Thyroid gland (tissue), 4 donors: ENCODE measurements around the gene PRSS50. TPM values are rescaled to one million over a fixed set of nuclear protein-coding genes. Genes with fewer than 3 reads are reported as not detected.

ENCODE experiments used
- DNase-seq, 2 donors: peaks; one replicate each; pipeline ENCODE4 v3.0.0-alpha.2; 2019
- H3K27ac ChIP-seq, 3 donors: fragments of 200-600 bp; sonication (generic); 1 replicate in 2 of 3; 2 replicates in 1 of 3; pipeline ENCODE4 v1.5.1; 2016 to 2019; ENCODE audit warnings: mild to moderate bottlenecking in 1 of 3, moderate library complexity in 1 of 3
- H3K27me3 ChIP-seq: fragments of 200-600 bp; sonication (generic); one replicate; pipeline ENCODE4 v1.5.1; 2019
- H3K36me3 ChIP-seq, 2 donors: fragments of 200-600 bp; sonication (generic); one replicate each; pipeline ENCODE4 v1.5.1; 2016 to 2019
- H3K4me1 ChIP-seq, 2 donors: fragments of 200-600 bp; sonication (generic); one replicate each; pipeline ENCODE4 v1.5.1; 2017 to 2019
- H3K4me3 ChIP-seq, 3 donors: fragments of 200-600 bp; sonication (generic); replicated peaks in 1 of 3; 1 replicate in 2 of 3; 2 replicates in 1 of 3; pipeline ENCODE4 v1.5.1; 2016; ENCODE audit warnings: mild to moderate bottlenecking in 1 of 3
- H3K9me3 ChIP-seq: fragments of 200-600 bp; sonication (generic); one replicate; pipeline ENCODE4 v1.5.1; 2017
- POLR2A ChIP-seq, 2 donors: fragments of 450-650 bp; IDR thresholded peaks; one replicate each; pipeline ENCODE4 v1.6.1; 2017; ENCODE audit warnings: antibody characterized with exemption in 2 of 2, mild to moderate bottlenecking in 2 of 2, moderate library complexity in 1 of 2
- WGBS, 2 donors: methylation state at CpG; one replicate each; pipeline ENCODE4 v1.1.5; 2017; 5-methylcytosine and 5-hydroxymethylcytosine counted together
- intact Hi-C: fragments of 100-400 bp; cut with DNase I; formaldehyde crosslinking; loops from one replicate; pipeline ENCODE4 v1.15.1; 2023
- total RNA-seq, 4 donors: library from RNA; depleted of rRNA; stranded (reverse); fragments of >200 nt; gene quantifications; one replicate each; pipeline ENCODE4 v1.2.3, GENCODE V29; 2016
- TF ChIP-seq, protein P1 (sequence below), 6 experiments: fragments of 200-600 bp in 3 of 6; fragments of 450-650 bp in 3 of 6; sonication (generic) in 3 of 6; IDR thresholded peaks; one replicate each; pipeline ENCODE4 v1.5.1; 2016 to 2019; ENCODE audit warnings: antibody characterized with exemption in 6 of 6, mild to moderate bottlenecking in 2 of 6, inconsistent platforms in 1 of 6, moderate library complexity in 1 of 6

PRSS50 gene
- total RNA-seq, 4 donors from 2014 or later: 1.7 to 6.0 (median 3.6) TPM

DNA sequence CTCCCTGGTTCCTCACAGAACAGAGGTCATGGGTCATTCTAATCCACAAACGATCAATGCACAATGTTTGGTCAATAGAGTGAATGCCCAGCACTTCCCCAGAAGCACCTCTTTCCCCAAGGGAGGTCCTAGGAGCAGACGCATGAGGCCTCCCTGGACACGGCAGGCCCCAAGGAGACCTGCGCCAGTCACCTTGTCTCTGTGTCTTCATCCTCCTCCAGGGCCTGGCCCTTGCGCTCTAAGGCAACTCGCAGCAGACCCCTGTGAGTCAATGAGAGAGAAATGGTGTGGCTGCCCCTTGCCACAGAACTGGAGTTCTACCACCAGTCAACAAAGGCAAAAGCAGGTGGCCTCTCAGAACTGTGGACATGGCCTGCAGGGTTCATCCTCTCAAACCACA is 42.2 kb downstream of the PRSS50 start:
- Histone ChIP-seq H3K36me3 (peaks cover 0 to 18% of the 10 kb centered on the region in 2 donors), H3K27ac (no peak overlapping the region), H3K9me3 (no peaks in the 10 kb centered on the region), H3K27me3 (no peaks in the 10 kb centered on the region), H3K4me3 (no peak overlapping the region), H3K4me1 (peaks cover 15 to 21% of the 10 kb centered on the region in 2 donors)
- WGBS, 2 donors: 92 to 96% methylated on average over 4 to 6 of the region's 6 CpGs
- intact Hi-C loops: no loop called here
- no peak for TF ChIP-seq POLR2A (IDR thresholded peaks at IDR 0.05)
- TF ChIP-seq, protein P1, sequence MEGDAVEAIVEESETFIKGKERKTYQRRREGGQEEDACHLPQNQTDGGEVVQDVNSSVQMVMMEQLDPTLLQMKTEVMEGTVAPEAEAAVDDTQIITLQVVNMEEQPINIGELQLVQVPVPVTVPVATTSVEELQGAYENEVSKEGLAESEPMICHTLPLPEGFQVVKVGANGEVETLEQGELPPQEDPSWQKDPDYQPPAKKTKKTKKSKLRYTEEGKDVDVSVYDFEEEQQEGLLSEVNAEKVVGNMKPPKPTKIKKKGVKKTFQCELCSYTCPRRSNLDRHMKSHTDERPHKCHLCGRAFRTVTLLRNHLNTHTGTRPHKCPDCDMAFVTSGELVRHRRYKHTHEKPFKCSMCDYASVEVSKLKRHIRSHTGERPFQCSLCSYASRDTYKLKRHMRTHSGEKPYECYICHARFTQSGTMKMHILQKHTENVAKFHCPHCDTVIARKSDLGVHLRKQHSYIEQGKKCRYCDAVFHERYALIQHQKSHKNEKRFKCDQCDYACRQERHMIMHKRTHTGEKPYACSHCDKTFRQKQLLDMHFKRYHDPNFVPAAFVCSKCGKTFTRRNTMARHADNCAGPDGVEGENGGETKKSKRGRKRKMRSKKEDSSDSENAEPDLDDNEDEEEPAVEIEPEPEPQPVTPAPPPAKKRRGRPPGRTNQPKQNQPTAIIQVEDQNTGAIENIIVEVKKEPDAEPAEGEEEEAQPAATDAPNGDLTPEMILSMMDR (IDR thresholded peaks at IDR 0.05): no peak
- no peak for DNase-seq

DNA sequence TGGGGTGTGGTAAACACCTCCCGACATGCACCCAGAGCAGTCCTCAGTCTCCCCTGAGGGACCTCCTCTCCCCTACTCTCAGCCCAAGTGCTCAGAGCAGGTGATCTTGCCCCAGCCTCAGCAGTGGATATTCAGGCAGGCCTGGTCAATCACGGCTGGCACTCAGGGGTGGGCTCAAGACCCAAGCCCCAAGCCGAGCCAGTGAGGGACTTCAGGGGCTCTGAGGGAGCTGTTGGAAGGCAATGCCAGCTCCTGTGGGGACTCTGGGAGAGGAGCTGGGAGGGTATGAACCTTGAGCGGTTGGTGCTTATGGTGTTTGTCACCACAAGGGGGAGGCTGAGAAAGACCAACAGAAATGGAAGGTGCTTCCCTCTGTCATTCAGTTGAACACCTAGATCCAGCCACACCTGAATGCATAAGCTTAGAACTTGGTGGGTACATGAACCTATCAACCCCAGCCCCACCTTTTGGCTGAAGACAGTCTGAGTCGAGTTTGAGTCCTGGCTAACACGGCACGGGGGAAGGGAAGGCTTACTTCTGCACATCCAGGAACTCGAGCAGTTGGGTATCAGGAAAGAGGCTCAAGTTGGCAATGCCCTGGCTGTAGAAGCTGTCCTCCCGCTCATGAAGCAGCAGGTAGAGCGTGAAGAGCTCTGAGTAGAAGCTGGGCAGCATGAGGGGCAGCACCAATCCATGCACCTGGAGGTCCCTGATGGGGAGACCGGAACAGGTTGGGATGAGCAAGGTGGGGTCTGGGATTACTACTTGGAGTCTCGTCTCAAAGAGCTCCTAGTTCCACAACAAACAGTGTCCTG is 43.4 kb downstream of the PRSS50 start:
- 95 to 97% methylated on average over 10 to 11 of the region's 12 CpGs for WGBS, 2 donors
- H3K4me1 ChIP-seq: peaks cover 4 to 9% of the 10 kb centered on the region in 2 donors
- no peak for TF ChIP-seq POLR2A (IDR thresholded peaks at IDR 0.05)
- TF ChIP-seq, protein P1 (IDR thresholded peaks at IDR 0.05): no peak
- H3K27me3 ChIP-seq: no peaks in the 10 kb centered on the region
- DNase-seq: no peak
- intact Hi-C loops: no loop called here
- no peak overlapping the region for H3K4me3 ChIP-seq
- H3K36me3 ChIP-seq: peaks cover 0 to 18% of the 10 kb centered on the region in 2 donors
- no peaks in the 10 kb centered on the region for H3K9me3 ChIP-seq
- H3K27ac ChIP-seq: no peak overlapping the region

DNA sequence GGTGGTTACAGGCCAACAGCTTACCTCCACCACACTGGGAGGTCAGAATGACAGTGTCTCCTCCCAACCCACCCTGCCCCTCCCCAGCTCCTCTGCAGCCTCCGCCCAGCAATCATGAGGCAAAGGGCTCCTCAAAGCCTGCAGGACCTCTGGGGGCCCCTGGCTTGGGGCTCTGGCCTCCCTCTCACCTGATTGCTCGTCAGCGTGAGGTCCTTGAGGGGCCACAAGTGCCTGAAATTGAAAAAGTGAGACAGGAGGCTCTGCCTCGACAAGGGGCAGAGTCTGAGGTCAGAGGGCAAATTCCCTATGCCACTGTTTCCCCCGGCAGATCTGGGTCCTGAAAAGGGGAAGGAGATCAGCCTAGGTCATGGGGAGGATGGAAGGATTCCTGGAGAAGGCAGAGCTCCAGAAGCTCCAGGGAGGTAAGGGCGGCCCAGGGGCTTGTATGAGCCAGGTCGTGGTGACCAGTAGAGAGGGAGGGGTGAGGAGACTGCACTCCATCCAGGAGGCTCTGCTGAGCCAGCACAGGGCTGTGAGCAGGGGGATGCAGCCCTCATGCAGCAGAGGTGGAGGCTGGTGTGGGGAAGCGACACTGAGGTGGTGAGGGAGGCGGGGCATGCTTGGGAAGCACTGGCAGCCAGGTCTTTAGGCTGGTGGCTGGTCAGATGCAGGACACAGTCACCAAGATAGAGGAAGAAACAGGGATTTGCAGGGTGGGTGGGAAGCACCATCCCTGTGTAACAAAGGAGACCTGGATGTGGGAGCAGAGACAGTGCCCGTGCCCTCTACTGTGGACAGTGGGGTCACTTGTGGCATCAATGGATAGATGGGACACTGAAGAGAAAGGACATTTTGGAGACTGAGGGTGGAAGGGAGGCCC is 44.3 kb downstream of the PRSS50 start:
- H3K27ac ChIP-seq: no peak overlapping the region
- WGBS, 2 donors: 92% methylated on average over 9 to 10 of the region's 10 CpGs
- TF ChIP-seq, protein P1 (IDR thresholded peaks at IDR 0.05): no peak
- no peak for TF ChIP-seq POLR2A (IDR thresholded peaks at IDR 0.05)
- H3K4me1 ChIP-seq: peaks cover 0 to 3% of the 10 kb centered on the region in 2 donors
- H3K4me3 ChIP-seq: no peak overlapping the region
- peaks cover 0 to 18% of the 10 kb centered on the region in 2 donors for H3K36me3 ChIP-seq
- H3K27me3 ChIP-seq: no peaks in the 10 kb centered on the region
- H3K9me3 ChIP-seq: no peaks in the 10 kb centered on the region
- intact Hi-C loops: no loop called here
- no peak for DNase-seq

DNA sequence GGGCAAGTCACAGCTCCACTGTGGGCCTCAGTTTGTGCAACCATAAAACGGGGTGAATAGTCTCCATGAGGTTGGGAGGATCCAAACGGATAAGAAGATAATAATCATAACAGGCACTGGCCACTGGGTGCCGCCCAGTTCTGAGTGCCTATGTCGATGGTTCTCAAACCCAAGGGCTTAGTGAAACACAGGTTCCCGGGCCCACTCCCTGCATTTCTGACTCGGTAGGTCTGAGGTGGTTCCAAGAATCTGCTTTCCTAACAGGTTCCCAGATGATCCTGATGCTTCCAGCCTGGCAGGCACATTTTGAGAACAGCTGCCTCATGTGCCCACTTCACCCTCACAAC is 45.3 kb downstream of the PRSS50 start:
- no peaks in the 10 kb centered on the region for H3K9me3 ChIP-seq
- no peak for DNase-seq
- no peaks in the 10 kb centered on the region for H3K27me3 ChIP-seq
- intact Hi-C loops: no loop called here
- no peak for TF ChIP-seq POLR2A (IDR thresholded peaks at IDR 0.05)
- TF ChIP-seq, protein P1 (IDR thresholded peaks at IDR 0.05): no peak
- H3K27ac ChIP-seq: no peak overlapping the region
- peaks cover 0 to 18% of the 10 kb centered on the region in 2 donors for H3K36me3 ChIP-seq
- no peak overlapping the region for H3K4me3 ChIP-seq
- WGBS, 2 donors: 93 to 96% methylated on average over 5 to 6 of the region's 6 CpGs
- H3K4me1 ChIP-seq: peaks cover 0 to 3% of the 10 kb centered on the region in 2 donors
